Calu3 (cell line): ENCODE results near the gene VPS41. TPM values are rescaled to one million over a fixed set of nuclear protein-coding genes. Genes with fewer than 3 reads are reported as not detected.

Experiments
- BruUV-seq: library from RNA; stranded (reverse); fragments of 400-500 nt; replicated peaks from 2 replicates; lab custom pipeline; 2021; lab: Mats Ljungman, UMichigan
- CTCF ChIA-PET: fragments of 300-600 bp; sonication (Branson Sonifier 250); formaldehyde crosslinking; loops from one replicate; lab custom pipeline; 2022; ENCODE audit warnings: antibody characterized with exemption; lab: Charles Lee
- DNase-seq: peaks from one replicate; pipeline ENCODE4 v3.0.0; 2022
- H3K27ac Mint-ChIP-seq: one replicate; pipeline ENCODE4 v1.8.0; 2022; ENCODE audit warnings: mixed read lengths; ENCODE audit not compliant: unreplicated experiment
- H3K27me3 Mint-ChIP-seq: one replicate; pipeline ENCODE4 v1.8.0; 2022; ENCODE audit warnings: mixed read lengths; ENCODE audit not compliant: unreplicated experiment
- H3K36me3 Mint-ChIP-seq: one replicate; pipeline ENCODE4 v1.8.0; 2022; ENCODE audit warnings: mild to moderate bottlenecking, moderate library complexity, mixed read lengths; ENCODE audit not compliant: insufficient read depth, unreplicated experiment
- H3K4me1 Mint-ChIP-seq: one replicate; pipeline ENCODE4 v1.8.0; 2022; ENCODE audit warnings: mild to moderate bottlenecking, low read depth, mixed read lengths; ENCODE audit not compliant: unreplicated experiment
- H3K4me3 Mint-ChIP-seq: one replicate; pipeline ENCODE4 v1.8.0; 2022; ENCODE audit warnings: mild to moderate bottlenecking, low read depth, moderate library complexity, mixed read lengths; ENCODE audit not compliant: unreplicated experiment
- H3K9me3 Mint-ChIP-seq: one replicate; pipeline ENCODE4 v1.8.0; 2022; ENCODE audit warnings: low read depth, mixed read lengths; ENCODE audit not compliant: unreplicated experiment
- intact Hi-C: fragments of 100-400 bp; cut with micrococcal nuclease; formaldehyde crosslinking; loops from one replicate; pipeline ENCODE4 v1.10.0; 2022; ENCODE audit not compliant: unreplicated experiment
- total RNA-seq: library from RNA; stranded (reverse); gene quantifications from 2 replicates; pipeline ENCODE4 v1.2.3, GENCODE V29; 2022
- TF ChIP-seq, protein P1 (sequence below): fragments of 200-600 bp; IDR thresholded peaks from one replicate; pipeline ENCODE4 v1.8.0; 2022; ENCODE audit warnings: antibody characterized with exemption; ENCODE audit not compliant: unreplicated experiment

VPS41 gene
- total RNA-seq, 1 experiment from 2014 or later, result 292 TPM

DNA sequence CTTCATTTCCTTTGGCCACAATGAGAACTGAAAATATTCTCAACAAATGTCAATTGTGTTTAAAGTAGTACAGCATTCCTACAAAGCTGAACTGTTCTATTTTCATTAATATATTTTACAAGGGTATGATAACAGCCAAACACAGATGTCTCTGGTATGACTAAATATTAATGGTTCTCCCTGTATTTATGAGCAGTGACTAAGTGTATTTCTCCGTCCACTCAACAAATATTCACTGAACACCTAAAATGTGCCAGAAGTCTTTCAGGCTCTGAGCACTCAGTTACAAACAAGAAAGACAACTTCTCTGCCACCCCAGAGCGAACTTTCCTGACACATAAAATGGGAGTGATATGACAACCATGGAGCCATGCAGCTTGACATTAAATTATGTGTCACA, 135.6 kb downstream of the VPS41 start:
- BruUV-seq, result no TSS peak

DNA sequence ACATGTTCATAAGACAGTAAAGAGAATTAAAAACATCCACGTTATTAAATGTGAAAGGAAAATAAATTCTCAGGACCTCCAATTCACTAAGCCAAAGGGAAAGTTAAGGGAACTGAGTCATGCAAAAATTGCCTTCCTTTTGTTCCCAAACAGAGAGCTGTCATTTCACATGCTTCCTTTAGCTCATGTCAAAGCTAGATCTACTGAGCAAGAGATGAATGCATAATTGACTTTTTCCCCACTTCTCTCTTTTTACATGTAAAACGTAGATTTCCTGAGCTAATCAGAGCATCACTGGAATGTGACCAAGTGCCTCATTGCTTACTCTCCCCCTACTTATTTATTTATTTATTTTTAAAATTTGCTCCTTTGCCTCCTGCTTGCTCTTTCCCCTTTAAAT, 148.8 kb downstream of the VPS41 start:
- BruUV-seq, result no TSS peak
- CTCF ChIA-PET, result interaction anchor here (0.9 kb wide), 1 partner anchor 702 kb away, joined by 3 read pairs; no protein-coding TSS in a partner anchor
- no peaks in the 10 kb centered on the region for H3K27me3 Mint-ChIP-seq
- H3K9me3 Mint-ChIP-seq, result no peaks in the 10 kb centered on the region
- no peak for DNase-seq
- no peaks in the 10 kb centered on the region for H3K4me1 Mint-ChIP-seq
- H3K27ac Mint-ChIP-seq, result no peak overlapping the region
- intact Hi-C loops, result no loop called here
- H3K36me3 Mint-ChIP-seq, result peaks cover 47% of the 10 kb centered on the region
- TF ChIP-seq, protein P1, sequence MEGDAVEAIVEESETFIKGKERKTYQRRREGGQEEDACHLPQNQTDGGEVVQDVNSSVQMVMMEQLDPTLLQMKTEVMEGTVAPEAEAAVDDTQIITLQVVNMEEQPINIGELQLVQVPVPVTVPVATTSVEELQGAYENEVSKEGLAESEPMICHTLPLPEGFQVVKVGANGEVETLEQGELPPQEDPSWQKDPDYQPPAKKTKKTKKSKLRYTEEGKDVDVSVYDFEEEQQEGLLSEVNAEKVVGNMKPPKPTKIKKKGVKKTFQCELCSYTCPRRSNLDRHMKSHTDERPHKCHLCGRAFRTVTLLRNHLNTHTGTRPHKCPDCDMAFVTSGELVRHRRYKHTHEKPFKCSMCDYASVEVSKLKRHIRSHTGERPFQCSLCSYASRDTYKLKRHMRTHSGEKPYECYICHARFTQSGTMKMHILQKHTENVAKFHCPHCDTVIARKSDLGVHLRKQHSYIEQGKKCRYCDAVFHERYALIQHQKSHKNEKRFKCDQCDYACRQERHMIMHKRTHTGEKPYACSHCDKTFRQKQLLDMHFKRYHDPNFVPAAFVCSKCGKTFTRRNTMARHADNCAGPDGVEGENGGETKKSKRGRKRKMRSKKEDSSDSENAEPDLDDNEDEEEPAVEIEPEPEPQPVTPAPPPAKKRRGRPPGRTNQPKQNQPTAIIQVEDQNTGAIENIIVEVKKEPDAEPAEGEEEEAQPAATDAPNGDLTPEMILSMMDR, result no peak
- H3K4me3 Mint-ChIP-seq, result no peak overlapping the region

More for the DNA sequence above, 135.6 kb downstream of the VPS41 start:
- H3K27ac Mint-ChIP-seq, result no peak overlapping the region
- no peak overlapping the region for H3K4me3 Mint-ChIP-seq
- no peaks in the 10 kb centered on the region for H3K27me3 Mint-ChIP-seq
- H3K9me3 Mint-ChIP-seq, result no peaks in the 10 kb centered on the region
- intact Hi-C loops, result no loop called here
- H3K36me3 Mint-ChIP-seq, result peaks cover 43% of the 10 kb centered on the region
- H3K4me1 Mint-ChIP-seq, result no peaks in the 10 kb centered on the region
- no peak for DNase-seq
- TF ChIP-seq, protein P1, result no peak
- CTCF ChIA-PET, result no interaction called here

DNA sequence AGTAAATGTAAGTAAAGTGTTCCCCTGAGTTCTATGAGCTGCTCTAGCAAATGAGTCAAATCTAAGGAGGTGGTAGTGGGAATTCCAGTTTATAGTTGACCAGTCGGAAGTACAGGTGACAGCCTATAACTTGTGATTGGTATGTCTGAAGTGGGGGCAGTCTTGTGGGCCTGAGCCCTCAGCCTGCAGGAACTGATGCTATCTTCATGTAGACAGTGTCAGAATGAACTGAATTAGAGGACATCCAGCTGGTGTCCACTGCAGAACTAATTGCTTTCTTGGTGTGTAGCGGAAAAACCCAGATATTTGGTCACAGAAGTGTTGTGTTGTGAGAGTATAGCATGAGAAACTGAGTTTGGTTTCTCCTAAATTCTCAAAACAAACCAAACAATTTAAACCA, 150.0 kb downstream of the VPS41 start:
- intact Hi-C loops, result no loop called here
- no peak for DNase-seq
- Mint-ChIP-seq H3K9me3 (no peaks in the 10 kb centered on the region), H3K4me3 (no peak overlapping the region), H3K27ac (no peak overlapping the region), H3K36me3 (peaks cover 40% of the 10 kb centered on the region), H3K4me1 (no peaks in the 10 kb centered on the region), H3K27me3 (no peaks in the 10 kb centered on the region)
- BruUV-seq, result no TSS peak
- CTCF ChIA-PET, result no interaction called here
- TF ChIP-seq, protein P1, result no peak

DNA sequence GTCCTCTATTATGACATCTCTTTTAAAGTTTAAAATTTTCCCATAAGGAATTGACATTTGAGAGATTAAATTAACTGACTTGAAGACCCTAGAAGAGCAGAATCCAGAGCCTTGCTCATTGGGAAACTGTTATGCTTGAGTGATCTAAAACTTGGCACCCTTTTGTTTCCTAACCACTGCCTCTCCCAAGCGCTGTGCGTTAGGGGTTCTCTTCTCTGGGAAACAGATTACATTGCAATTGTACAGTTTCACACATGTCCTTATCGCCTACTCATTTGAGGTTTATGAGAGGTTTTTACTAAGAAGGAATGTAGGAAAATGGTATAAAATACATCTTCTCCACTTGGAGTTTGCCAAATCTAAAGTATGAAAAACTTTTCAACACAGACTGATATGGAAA, 151.1 kb downstream of the VPS41 start:
- H3K9me3 Mint-ChIP-seq, result no peaks in the 10 kb centered on the region
- no peak for DNase-seq
- no peak overlapping the region for H3K4me3 Mint-ChIP-seq
- TF ChIP-seq, protein P1, result no peak
- no peak overlapping the region for H3K27ac Mint-ChIP-seq
- intact Hi-C loops, result no loop called here
- no TSS peak for BruUV-seq
- CTCF ChIA-PET, result no interaction called here
- H3K27me3 Mint-ChIP-seq, result no peaks in the 10 kb centered on the region
- H3K36me3 Mint-ChIP-seq, result peaks cover 41% of the 10 kb centered on the region
- H3K4me1 Mint-ChIP-seq, result no peaks in the 10 kb centered on the region
